ENCODE measurements around the gene DMWD. TPM values are rescaled to one million over a fixed set of nuclear protein-coding genes. Genes with fewer than 3 reads are reported as not detected.

The DMWD gene
- polyA plus RNA-seq, 1 of the 3 experiments (the other 2 are of a cell fraction) = 40.6 TPM

GRCh38 chr19:45819769-45820168, 27.1 kb upstream of the DMWD start:
- Histone ChIP-seq H3K4me2 (no peak overlapping the region), H3K4me1 (ENCODE audit: control insufficient read depth in 1 of 2, insufficient read depth in 2 of 2, low read depth in 1 of 2, low read length in 1 of 2) (peaks cover 0 to 9% of the 10 kb centered on the region in 2 experiments; a peak in 1 of 4 replicates), H3K9ac (no peak overlapping the region), H3K9me2 (no peaks in the 10 kb centered on the region), H3K27me3 (ENCODE audit: insufficient read depth) (no peaks in the 10 kb centered on the region), H3F3A (replicated peaks; ENCODE audit: insufficient read depth) (peaks cover 5% of the 10 kb centered on the region), H3K27ac (ENCODE audit: low read depth in 2 of 2, low read length in 1 of 2) (no peak overlapping the region; a peak in 1 of 4 replicates), H3K79me2 (ENCODE audit: insufficient read depth) (no peaks in the 10 kb centered on the region), H2AFZ (ENCODE audit: low read depth) (no peak overlapping the region), H3K9me3 (no peaks in the 10 kb centered on the region), H4K20me1 (ENCODE audit: insufficient read depth) (no peaks in the 10 kb centered on the region), H3K4me3 (ENCODE audit: low read depth in 2 of 2, low read length in 1 of 2) (no peak overlapping the region), H3K36me3 (replicated peaks in 1 of 2; ENCODE audit: control insufficient read depth in 1 of 2, insufficient read depth in 2 of 2, low read length in 1 of 2) (peaks cover 0 to 30% of the 10 kb centered on the region in 2 experiments)
- no peak for TF ChIP-seq NFIC (IDR thresholded peaks at IDR 0.05; ENCODE audit: borderline replicate concordance)
- TF ChIP-seq, protein P1, sequence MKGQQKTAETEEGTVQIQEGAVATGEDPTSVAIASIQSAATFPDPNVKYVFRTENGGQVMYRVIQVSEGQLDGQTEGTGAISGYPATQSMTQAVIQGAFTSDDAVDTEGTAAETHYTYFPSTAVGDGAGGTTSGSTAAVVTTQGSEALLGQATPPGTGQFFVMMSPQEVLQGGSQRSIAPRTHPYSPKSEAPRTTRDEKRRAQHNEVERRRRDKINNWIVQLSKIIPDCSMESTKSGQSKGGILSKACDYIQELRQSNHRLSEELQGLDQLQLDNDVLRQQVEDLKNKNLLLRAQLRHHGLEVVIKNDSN (IDR thresholded peaks at IDR 0.05; ENCODE audit: borderline replicate concordance, low read depth) = no peak
- TF ChIP-seq, protein P2, sequence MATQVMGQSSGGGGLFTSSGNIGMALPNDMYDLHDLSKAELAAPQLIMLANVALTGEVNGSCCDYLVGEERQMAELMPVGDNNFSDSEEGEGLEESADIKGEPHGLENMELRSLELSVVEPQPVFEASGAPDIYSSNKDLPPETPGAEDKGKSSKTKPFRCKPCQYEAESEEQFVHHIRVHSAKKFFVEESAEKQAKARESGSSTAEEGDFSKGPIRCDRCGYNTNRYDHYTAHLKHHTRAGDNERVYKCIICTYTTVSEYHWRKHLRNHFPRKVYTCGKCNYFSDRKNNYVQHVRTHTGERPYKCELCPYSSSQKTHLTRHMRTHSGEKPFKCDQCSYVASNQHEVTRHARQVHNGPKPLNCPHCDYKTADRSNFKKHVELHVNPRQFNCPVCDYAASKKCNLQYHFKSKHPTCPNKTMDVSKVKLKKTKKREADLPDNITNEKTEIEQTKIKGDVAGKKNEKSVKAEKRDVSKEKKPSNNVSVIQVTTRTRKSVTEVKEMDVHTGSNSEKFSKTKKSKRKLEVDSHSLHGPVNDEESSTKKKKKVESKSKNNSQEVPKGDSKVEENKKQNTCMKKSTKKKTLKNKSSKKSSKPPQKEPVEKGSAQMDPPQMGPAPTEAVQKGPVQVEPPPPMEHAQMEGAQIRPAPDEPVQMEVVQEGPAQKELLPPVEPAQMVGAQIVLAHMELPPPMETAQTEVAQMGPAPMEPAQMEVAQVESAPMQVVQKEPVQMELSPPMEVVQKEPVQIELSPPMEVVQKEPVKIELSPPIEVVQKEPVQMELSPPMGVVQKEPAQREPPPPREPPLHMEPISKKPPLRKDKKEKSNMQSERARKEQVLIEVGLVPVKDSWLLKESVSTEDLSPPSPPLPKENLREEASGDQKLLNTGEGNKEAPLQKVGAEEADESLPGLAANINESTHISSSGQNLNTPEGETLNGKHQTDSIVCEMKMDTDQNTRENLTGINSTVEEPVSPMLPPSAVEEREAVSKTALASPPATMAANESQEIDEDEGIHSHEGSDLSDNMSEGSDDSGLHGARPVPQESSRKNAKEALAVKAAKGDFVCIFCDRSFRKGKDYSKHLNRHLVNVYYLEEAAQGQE (IDR thresholded peaks at IDR 0.05; ENCODE audit: low read depth, low read length) = no peak
- no peak for TF ChIP-seq ELF1 (IDR thresholded peaks at IDR 0.05)
- TF ChIP-seq RCOR1 (IDR thresholded peaks at IDR 0.05; ENCODE audit: low read length) = no peak
- no peak for TF ChIP-seq SIN3A (IDR thresholded peaks at IDR 0.05; ENCODE audit: borderline replicate concordance, low read depth, low read length)
- no peak for TF ChIP-seq FOXJ3 (CRISPR knock-in tag; IDR thresholded peaks at IDR 0.05)
- no peak for TF ChIP-seq NRF1 (IDR thresholded peaks at IDR 0.05; ENCODE audit: low read depth, low read length)
- TF ChIP-seq MEF2A (IDR thresholded peaks at IDR 0.05; ENCODE audit: borderline replicate concordance, low read depth) = no peak
- TF ChIP-seq ZBTB33 (IDR thresholded peaks at IDR 0.05; ENCODE audit: borderline replicate concordance, low read depth) = no peak
- TF ChIP-seq, protein P3, sequence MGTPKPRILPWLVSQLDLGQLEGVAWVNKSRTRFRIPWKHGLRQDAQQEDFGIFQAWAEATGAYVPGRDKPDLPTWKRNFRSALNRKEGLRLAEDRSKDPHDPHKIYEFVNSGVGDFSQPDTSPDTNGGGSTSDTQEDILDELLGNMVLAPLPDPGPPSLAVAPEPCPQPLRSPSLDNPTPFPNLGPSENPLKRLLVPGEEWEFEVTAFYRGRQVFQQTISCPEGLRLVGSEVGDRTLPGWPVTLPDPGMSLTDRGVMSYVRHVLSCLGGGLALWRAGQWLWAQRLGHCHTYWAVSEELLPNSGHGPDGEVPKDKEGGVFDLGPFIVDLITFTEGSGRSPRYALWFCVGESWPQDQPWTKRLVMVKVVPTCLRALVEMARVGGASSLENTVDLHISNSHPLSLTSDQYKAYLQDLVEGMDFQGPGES (IDR thresholded peaks at IDR 0.05; ENCODE audit: low read depth, low read length) = no peak
- TF ChIP-seq JUND (IDR thresholded peaks at IDR 0.05) = no peak
- no peak for TF ChIP-seq USF2 (IDR thresholded peaks at IDR 0.05; ENCODE audit: borderline replicate concordance, low read depth, low read length)
- TF ChIP-seq FOXM1 (IDR thresholded peaks at IDR 0.05; ENCODE audit: low read depth) = no peak
- POLR2A ChIA-PET = no interaction called here
- DNase-seq = no peak
- WGBS (ENCODE audit: low lambda C conversion rate) = 81% methylated on average over 6 of the region's 6 CpGs
- CTCF ChIA-PET = interaction anchor here (0.6 to 10.4 kb wide), 5 partner anchors 9 to 197 kb away, joined by 3 to 137 read pairs (median 9); partner anchors contain the start of genes IRF2BP1 and SIX5

Measured in SK-N-SH (cell line).